DND-41 (cell line): Measurements from ENCODE around the gene PYM1.

Experiments used
- ATAC-seq: fragments of 200-7000 bp; cut with Tn5 transposase; 3 replicates; pipeline ENCODE4 v1.9.1; 2021; ENCODE audit warnings: low read depth; ENCODE audit not compliant: insufficient read depth
- DNase-seq: peaks from one replicate; pipeline ENCODE4 v3.0.0-alpha.2; 2020
- H2AFZ ChIP-seq: 2 replicates; pipeline ENCODE4 v1.6.0; 2012; ENCODE audit warnings: low read depth, low read length
- H3K27ac ChIP-seq: 2 replicates; pipeline ENCODE4 v1.5.1; 2012; ENCODE audit warnings: low read length, inconsistent platforms
- H3K27me3 ChIP-seq: fragments of 200-600 bp; sonication (generic); 2 replicates; pipeline ENCODE4 v1.6.0; 2012; ENCODE audit warnings: low read length, mild to moderate bottlenecking, inconsistent platforms; ENCODE audit not compliant: insufficient read depth, poor library complexity
- H3K36me3 ChIP-seq: 2 replicates; pipeline ENCODE4 v1.5.1; 2012; ENCODE audit warnings: low read length, inconsistent platforms; ENCODE audit not compliant: insufficient read depth
- H3K4me1 ChIP-seq: 2 replicates; pipeline ENCODE4 v1.5.1; 2012; ENCODE audit warnings: mild to moderate bottlenecking, low read length; ENCODE audit not compliant: insufficient read depth
- H3K4me2 ChIP-seq: 2 replicates; pipeline ENCODE4 v1.6.0; 2012; ENCODE audit warnings: mild to moderate bottlenecking, moderate library complexity, low read length, inconsistent platforms; ENCODE audit not compliant: insufficient read depth
- H3K4me3 ChIP-seq, 2 experiments: fragments of 200-600 bp in 1 of 2; shearing (Covaris generic) in 1 of 2; 2 replicates each; pipeline ENCODE4 v1.5.1; 2012 to 2016; ENCODE audit warnings: inconsistent platforms in 2 of 2, low read length in 2 of 2, mild to moderate bottlenecking in 2 of 2, low read depth in 1 of 2, moderate library complexity in 1 of 2
- H3K79me2 ChIP-seq: 2 replicates; pipeline ENCODE4 v1.6.0; 2012; ENCODE audit warnings: low read length, inconsistent platforms; ENCODE audit not compliant: insufficient read depth
- H3K9ac ChIP-seq: 2 replicates; pipeline ENCODE4 v1.6.0; 2012; ENCODE audit warnings: low read depth, mild to moderate bottlenecking, inconsistent platforms, low read length, moderate library complexity
- H3K9me3 ChIP-seq: 2 replicates; pipeline ENCODE4 v1.5.1; 2012; ENCODE audit warnings: low read length, moderate library complexity, mild to moderate bottlenecking, inconsistent platforms; ENCODE audit not compliant: insufficient read depth, severe bottlenecking
- H4K20me1 ChIP-seq: 2 replicates; pipeline ENCODE4 v1.6.0; 2012; ENCODE audit warnings: low read length; ENCODE audit not compliant: insufficient read depth
- EZH2 ChIP-seq: IDR thresholded peaks from 3 replicates; pipeline ENCODE4 v1.6.1; 2012; ENCODE audit warnings: borderline replicate concordance, low read depth, mild to moderate bottlenecking, moderate library complexity, low read length, inconsistent platforms; ENCODE audit not compliant: severe bottlenecking
- TF ChIP-seq, protein P1 (sequence below): IDR thresholded peaks from 2 replicates; pipeline ENCODE4 v1.5.1; 2012; ENCODE audit warnings: borderline replicate concordance, low read length, moderate library complexity, mild to moderate bottlenecking; ENCODE audit not compliant: poor library complexity, severe bottlenecking; ENCODE audit errors: extremely low read depth

Gene PYM1

GRCh38 chr12:55972911-55973598 lies 45.4 kb upstream of the PYM1 start:
- Histone ChIP-seq H3K4me3 (peak overlapping the region; percentile 39 to 64; a peak in 3 of 4 replicates), H3K9me3 (no peaks in the 10 kb centered on the region), H3K9ac (peak overlapping the region; percentile 59), H4K20me1 (0 out of 2 replicates have a peak, but pooled peaks cover 2% of the 10 kb centered on the region), H3K4me1 (peaks cover 68% of the 10 kb centered on the region), H2AFZ (peak overlapping the region; percentile 71), H3K36me3 (peaks cover 55% of the 10 kb centered on the region), H3K27ac (peak overlapping the region; percentile 74), H3K27me3 (no peaks in the 10 kb centered on the region), H3K4me2 (peak overlapping the region; percentile 66), H3K79me2 (peaks cover 65% of the 10 kb centered on the region)
- ATAC-seq (no peak), DNase-seq (no peak)
- no peak for TF ChIP-seq EZH2
- TF ChIP-seq, protein P1, sequence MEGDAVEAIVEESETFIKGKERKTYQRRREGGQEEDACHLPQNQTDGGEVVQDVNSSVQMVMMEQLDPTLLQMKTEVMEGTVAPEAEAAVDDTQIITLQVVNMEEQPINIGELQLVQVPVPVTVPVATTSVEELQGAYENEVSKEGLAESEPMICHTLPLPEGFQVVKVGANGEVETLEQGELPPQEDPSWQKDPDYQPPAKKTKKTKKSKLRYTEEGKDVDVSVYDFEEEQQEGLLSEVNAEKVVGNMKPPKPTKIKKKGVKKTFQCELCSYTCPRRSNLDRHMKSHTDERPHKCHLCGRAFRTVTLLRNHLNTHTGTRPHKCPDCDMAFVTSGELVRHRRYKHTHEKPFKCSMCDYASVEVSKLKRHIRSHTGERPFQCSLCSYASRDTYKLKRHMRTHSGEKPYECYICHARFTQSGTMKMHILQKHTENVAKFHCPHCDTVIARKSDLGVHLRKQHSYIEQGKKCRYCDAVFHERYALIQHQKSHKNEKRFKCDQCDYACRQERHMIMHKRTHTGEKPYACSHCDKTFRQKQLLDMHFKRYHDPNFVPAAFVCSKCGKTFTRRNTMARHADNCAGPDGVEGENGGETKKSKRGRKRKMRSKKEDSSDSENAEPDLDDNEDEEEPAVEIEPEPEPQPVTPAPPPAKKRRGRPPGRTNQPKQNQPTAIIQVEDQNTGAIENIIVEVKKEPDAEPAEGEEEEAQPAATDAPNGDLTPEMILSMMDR = no peak

DNA sequence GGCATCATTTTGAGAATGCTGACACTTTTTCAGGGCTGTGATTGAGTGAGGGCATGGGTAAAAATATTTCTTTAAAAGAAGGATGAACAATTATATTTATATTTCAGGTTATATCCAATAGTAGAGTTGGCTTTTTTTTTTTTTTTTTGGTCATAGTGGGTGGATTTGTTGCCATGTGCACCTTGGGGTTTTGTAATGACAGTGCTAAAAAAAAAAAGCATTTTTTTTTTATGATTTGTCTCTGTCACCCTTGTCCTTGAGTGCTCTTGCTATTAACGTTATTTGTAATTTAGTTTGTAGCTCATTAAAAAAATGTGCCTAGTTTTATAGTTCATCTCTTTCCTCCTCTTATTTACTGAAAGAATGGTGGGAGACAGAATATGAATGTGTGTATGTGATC lies 44.8 kb upstream of the PYM1 start:
- Histone ChIP-seq H3K36me3 (peaks cover 57% of the 10 kb centered on the region), H4K20me1 (0 out of 2 replicates have a peak, but pooled peaks cover 2% of the 10 kb centered on the region), H3K27ac (peak overlapping the region; percentile 74), H3K27me3 (no peaks in the 10 kb centered on the region), H3K79me2 (peaks cover 65% of the 10 kb centered on the region), H3K9me3 (no peaks in the 10 kb centered on the region), H3K9ac (peak overlapping the region; percentile 59), H3K4me1 (peaks cover 74% of the 10 kb centered on the region), H3K4me3 (peak overlapping the region in 1 of 2 experiments; percentile 64; a peak in 3 of 4 replicates), H3K4me2 (peak overlapping the region; percentile 66), H2AFZ (no peak overlapping the region)
- ATAC-seq (no peak), DNase-seq (no peak)
- TF ChIP-seq, protein P1 = no peak
- no peak for TF ChIP-seq EZH2

- Histone ChIP-seq H3K4me3 (no peak overlapping the region), H3K4me2 (peak overlapping the region; percentile 66)
These were observed 44.3 kb upstream of the PYM1 start for GRCh38 chr12:55972042-55972441.

More at GRCh38 chr12:55972042-55972441, 44.3 kb upstream of the PYM1 start:
- H3K27ac ChIP-seq = peak overlapping the region; percentile 16; the same call in 1 of the 2 replicates
- peaks cover 76% of the 10 kb centered on the region for H3K4me1 ChIP-seq
- 0 out of 2 replicates have a peak, but pooled peaks cover 2% of the 10 kb centered on the region for H4K20me1 ChIP-seq
- no peaks in the 10 kb centered on the region for H3K9me3 ChIP-seq
- no peak overlapping the region; the same call in 1 of the 2 replicates for H3K9ac ChIP-seq
- no peaks in the 10 kb centered on the region for H3K27me3 ChIP-seq
- no peak for ATAC-seq
- H3K79me2 ChIP-seq = peaks cover 65% of the 10 kb centered on the region
- no peak for TF ChIP-seq EZH2
- TF ChIP-seq, protein P1 = no peak
- H3K36me3 ChIP-seq = peaks cover 55% of the 10 kb centered on the region
- no peak overlapping the region for H2AFZ ChIP-seq
- no peak for DNase-seq
